SK-N-MC (cell line): Measurements from ENCODE around the gene ARHGAP26.
"Not testable (repeated sequence)": the region's sequence is repeated elsewhere in the genome, so short reads cannot be mapped to it uniquely, and the experiment has no call there.

Source experiments
- DNase-seq: peaks from one replicate; pipeline ENCODE4 v3.0.0-alpha.2; 2011; ENCODE audit warnings: low read depth, low spot score
- H3K27ac ChIP-seq: fragments of 200-600 bp; sonication (generic); 2 replicates; pipeline ENCODE4 v1.5.1; 2016; ENCODE audit warnings: mixed run types
- H3K36me3 ChIP-seq: fragments of 200-600 bp; sonication (generic); 2 replicates; pipeline ENCODE4 v1.6.1; 2017; ENCODE audit warnings: antibody characterized with exemption, low read length, mixed read lengths; ENCODE audit not compliant: insufficient read depth
- H3K4me3 ChIP-seq: fragments of 200-600 bp; sonication (generic); 2 replicates; pipeline ENCODE4 v1.5.1; 2016
- H3K9ac ChIP-seq: fragments of 200-600 bp; sonication (generic); 2 replicates; pipeline ENCODE4 v1.8.0; 2017; ENCODE audit warnings: mixed run types, mixed read lengths; ENCODE audit not compliant: insufficient read length
- H3K9me3 ChIP-seq: fragments of 200-600 bp; sonication (generic); 2 replicates; pipeline ENCODE4 v1.6.1; 2017; ENCODE audit warnings: low read depth, mild to moderate bottlenecking, antibody characterized with exemption, low read length, moderate library complexity, mixed read lengths
- EZH2 ChIP-seq: fragments of 200-600 bp; sonication (generic); IDR thresholded peaks from one replicate; pipeline ENCODE4 v1.6.1; 2017; ENCODE audit warnings: antibody characterized with exemption
- FOXP2 ChIP-seq: optimal IDR thresholded peaks from 2 replicates; pipeline ENCODE3; 2011; ENCODE audit warnings: mild to moderate bottlenecking, moderate library complexity; ENCODE audit not compliant: insufficient read depth; ENCODE audit errors: extremely low read length, control extremely low read depth
- POLR2AphosphoS5 ChIP-seq: IDR thresholded peaks from 2 replicates; pipeline ENCODE4 v1.6.1; 2012; ENCODE audit warnings: mild to moderate bottlenecking, low read depth, low read length, borderline replicate concordance

The ARHGAP26 gene

GRCh38 chr5:142941245-142941644, 171.1 kb downstream of the ARHGAP26 start:
- no peak overlapping the region for H3K4me3 ChIP-seq
- no peak overlapping the region for H3K27ac ChIP-seq
- no peak for DNase-seq
- H3K9ac ChIP-seq: no peak overlapping the region
- TF ChIP-seq EZH2 (no peak), POLR2AphosphoS5 (no peak), FOXP2 (no peak)
- no peaks in the 10 kb centered on the region for H3K36me3 ChIP-seq
- H3K9me3 ChIP-seq: no peaks in the 10 kb centered on the region

DNA sequence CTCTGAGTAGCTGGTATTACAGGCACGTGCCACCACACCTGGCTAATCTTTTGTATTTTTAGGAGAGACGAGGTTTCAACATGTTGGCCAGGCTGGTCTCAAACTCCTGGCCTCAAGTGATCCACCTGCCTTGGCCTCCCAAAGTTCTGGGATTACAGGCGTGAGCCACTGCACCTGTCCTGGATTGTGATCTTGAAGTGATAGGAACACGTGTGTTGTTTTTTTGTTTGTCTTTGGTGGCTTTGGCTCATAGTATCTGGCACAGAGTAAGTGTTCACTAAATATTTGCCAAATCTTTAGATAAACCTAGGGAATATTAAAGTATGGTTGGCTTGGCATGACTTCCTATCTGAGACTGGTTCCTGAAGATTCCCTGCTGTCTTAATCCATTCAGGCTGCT, 172.7 kb downstream of the ARHGAP26 start:
- no peak for TF ChIP-seq POLR2AphosphoS5
- TF ChIP-seq EZH2: no peak
- TF ChIP-seq FOXP2: no peak
- Histone ChIP-seq H3K9me3 (no peaks in the 10 kb centered on the region), H3K36me3 (no peaks in the 10 kb centered on the region), H3K27ac (no peak overlapping the region), H3K4me3 (no peak overlapping the region), H3K9ac (no peak overlapping the region)
- no peak for DNase-seq

GRCh38 chr5:142944140-142944539, 174.0 kb downstream of the ARHGAP26 start:
- TF ChIP-seq POLR2AphosphoS5 (no peak), FOXP2 (no peak), EZH2 (no peak)
- no peak overlapping the region for H3K4me3 ChIP-seq
- no peaks in the 10 kb centered on the region for H3K9me3 ChIP-seq
- H3K36me3 ChIP-seq: no peaks in the 10 kb centered on the region
- no peak overlapping the region for H3K27ac ChIP-seq
- DNase-seq: no peak
- H3K9ac ChIP-seq: no peak overlapping the region

DNA sequence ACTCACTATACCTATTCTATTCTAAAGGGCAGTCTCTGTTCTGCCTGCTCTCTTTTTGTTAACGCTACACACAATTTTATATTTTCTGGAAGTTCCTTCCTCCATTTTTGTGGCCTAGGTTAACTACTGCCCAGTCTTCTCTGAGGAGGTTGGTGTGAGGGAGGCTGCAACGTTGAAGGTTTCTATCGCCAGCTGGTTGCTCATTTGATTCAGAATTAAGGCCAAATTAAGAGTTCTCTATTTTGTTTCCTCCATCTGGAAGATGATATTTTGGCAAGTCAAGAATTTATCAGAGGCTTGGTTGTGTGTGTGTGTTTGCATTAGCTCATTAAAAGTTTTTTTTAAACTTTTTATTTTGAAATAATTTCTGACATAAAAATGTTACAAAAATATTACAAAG, 175.1 kb downstream of the ARHGAP26 start:
- no peaks in the 10 kb centered on the region for H3K36me3 ChIP-seq
- H3K9ac ChIP-seq: no peak overlapping the region
- H3K27ac ChIP-seq: no peak overlapping the region
- no peaks in the 10 kb centered on the region for H3K9me3 ChIP-seq
- DNase-seq: no peak
- H3K4me3 ChIP-seq: no peak overlapping the region
- no peak for TF ChIP-seq EZH2
- TF ChIP-seq POLR2AphosphoS5: no peak
- no peak for TF ChIP-seq FOXP2

GRCh38 chr5:142945845-142946244, 175.7 kb downstream of the ARHGAP26 start:
- H3K4me3 ChIP-seq: no peak overlapping the region
- H3K27ac ChIP-seq: no peak overlapping the region
- DNase-seq: no peak
- TF ChIP-seq FOXP2 (no peak), POLR2AphosphoS5 (no peak), EZH2 (no peak)
- H3K36me3 ChIP-seq: no peaks in the 10 kb centered on the region
- H3K9ac ChIP-seq: no peak overlapping the region
- H3K9me3 ChIP-seq: no peaks in the 10 kb centered on the region

GRCh38 chr5:142946547-142947426, 176.6 kb downstream of the ARHGAP26 start:
- DNase-seq: no peak
- Histone ChIP-seq H3K36me3 (no peaks in the 10 kb centered on the region), H3K4me3 (no peak overlapping the region), H3K27ac (no peak overlapping the region), H3K9me3 (no peaks in the 10 kb centered on the region), H3K9ac (no peak overlapping the region)
- TF ChIP-seq POLR2AphosphoS5 (no peak), EZH2 (no peak), FOXP2 (no peak)

DNA sequence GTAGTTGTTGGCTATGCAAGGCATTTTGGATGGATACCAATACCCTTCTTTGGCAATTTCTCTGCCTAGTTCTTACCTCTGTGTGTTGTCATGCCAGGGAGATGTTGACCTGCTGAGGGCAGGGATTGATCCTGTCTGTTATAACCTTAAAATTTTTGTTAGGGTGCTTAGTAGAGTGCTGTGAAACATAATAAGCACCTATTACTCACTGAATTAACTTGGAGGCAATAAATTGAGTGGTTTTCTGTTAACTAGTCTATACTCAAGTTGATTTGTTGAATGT, 177.2 kb downstream of the ARHGAP26 start:
- Histone ChIP-seq H3K4me3 (no peak overlapping the region), H3K9me3 (no peaks in the 10 kb centered on the region), H3K27ac (no peak overlapping the region), H3K9ac (no peak overlapping the region), H3K36me3 (no peaks in the 10 kb centered on the region)
- TF ChIP-seq POLR2AphosphoS5: no peak
- TF ChIP-seq FOXP2: no peak
- no peak for TF ChIP-seq EZH2
- no peak for DNase-seq

GRCh38 chr5:142952229-142952628, 182.1 kb downstream of the ARHGAP26 start:
- H3K4me3 ChIP-seq: no peak overlapping the region
- no peaks in the 10 kb centered on the region for H3K36me3 ChIP-seq
- TF ChIP-seq FOXP2: no peak
- no peak for TF ChIP-seq EZH2
- no peak for TF ChIP-seq POLR2AphosphoS5
- H3K9ac ChIP-seq: no peak overlapping the region
- H3K27ac ChIP-seq: no peak overlapping the region
- DNase-seq: no peak
- H3K9me3 ChIP-seq: no peaks in the 10 kb centered on the region

- DNase-seq, H3K9ac ChIP-seq, H3K36me3 ChIP-seq, H3K9me3 ChIP-seq, H3K27ac ChIP-seq, H3K4me3 ChIP-seq: not testable (repeated sequence)
These were observed 182.7 kb downstream of the ARHGAP26 start for GRCh38 chr5:142952871-142953270.
